HCT116 (cell line): ENCODE results near the gene AMBP.

Experiments used
- ATF3 ChIP-seq: IDR thresholded peaks from 2 replicates; pipeline ENCODE4 v1.6.1; 2012
- CBX3 ChIP-seq: IDR thresholded peaks from 2 replicates; pipeline ENCODE4 v1.6.1; 2012; ENCODE audit warnings: low read depth
- CTCF ChIP-seq, 3 experiments: fragments of 200-600 bp in 1 of 3; sonication (generic) in 1 of 3; IDR thresholded peaks in 2 of 3; conservative IDR thresholded peaks in 1 of 3; 2 replicates each; pipeline ENCODE4 v1.5.1; 2012 to 2017; ENCODE audit warnings: low read depth in 2 of 3, low read length in 2 of 3, antibody characterized with exemption in 1 of 3, borderline replicate concordance in 1 of 3, control low read depth in 1 of 3, mild to moderate bottlenecking in 1 of 3, mixed read lengths in 1 of 3, mixed run types in 1 of 3, moderate library complexity in 1 of 3; ENCODE audit not compliant: insufficient read depth in 1 of 3
- EZH2 ChIP-seq: fragments of 200-600 bp; sonication (generic); IDR thresholded peaks from 2 replicates; pipeline ENCODE4 v1.6.1; 2017; ENCODE audit warnings: antibody characterized with exemption, mixed run types
- FOSL1 ChIP-seq: IDR thresholded peaks from 2 replicates; pipeline ENCODE4 v1.6.1; 2012; ENCODE audit warnings: low read depth
- POLR2A ChIP-seq: IDR thresholded peaks from 2 replicates; pipeline ENCODE4 v1.7.0; 2011; ENCODE audit warnings: borderline replicate concordance; ENCODE audit not compliant: insufficient read depth, insufficient read length; ENCODE audit errors: extremely low read depth
- POLR2AphosphoS5 ChIP-seq: IDR thresholded peaks from 2 replicates; pipeline ENCODE4 v1.6.1; 2011; ENCODE audit warnings: mild to moderate bottlenecking, low read depth, low read length, moderate library complexity
- RAD21 ChIP-seq: IDR thresholded peaks from 2 replicates; pipeline ENCODE4 v1.6.1; 2012; ENCODE audit warnings: low read depth, mild to moderate bottlenecking
- REST ChIP-seq: IDR thresholded peaks from 2 replicates; pipeline ENCODE4 v1.6.1; 2012; ENCODE audit warnings: low read depth
- SIN3A ChIP-seq: IDR thresholded peaks from 2 replicates; pipeline ENCODE4 v1.6.1; 2012; ENCODE audit warnings: low read depth

GRCh38 chr9:114055061-114055460, 23.0 kb downstream of the AMBP start:
- TF ChIP-seq FOSL1 (no peak), RAD21 (no peak), REST (no peak), CBX3 (no peak), SIN3A (no peak), EZH2 (no peak), POLR2A (no peak), POLR2AphosphoS5 (no peak), ATF3 (no peak), CTCF (IDR thresholded peaks at IDR 0.05 in 2 of 3, conservative IDR thresholded peaks at IDR 0.05 in 1 of 3; ENCODE audit: borderline replicate concordance in 1 of 3, insufficient read depth in 1 of 3, low read depth in 2 of 3, low read length in 2 of 3) (no peak)
